ENCODE results near the gene CASS4.

Gene CASS4

GRCh38 chr20:56447227-56447626 lies 35.2 kb downstream of the CASS4 start:
- Histone ChIP-seq H3K36me3 (ENCODE audit: control insufficient read depth, insufficient read depth, low read length, severe bottlenecking) (no peaks in the 10 kb centered on the region), H3K4me3 (ENCODE audit: low read length) (no peak overlapping the region), H3K9ac (ENCODE audit: low read length) (no peak overlapping the region), H3K27me3 (replicated peaks; ENCODE audit: control insufficient read depth, insufficient read depth, low read length) (no peaks in the 10 kb centered on the region), H3K4me1 (ENCODE audit: control insufficient read depth, insufficient read depth, low read length) (peaks cover 6% of the 10 kb centered on the region), H3K9me3 (ENCODE audit: control insufficient read depth, low read length) (no peaks in the 10 kb centered on the region)
- no peak for DNase-seq (ENCODE audit: low read depth)

GRCh38 chr20:56449459-56449858 lies 37.4 kb downstream of the CASS4 start:
- H3K4me1 ChIP-seq (ENCODE audit: control insufficient read depth, insufficient read depth, low read length) = no peaks in the 10 kb centered on the region
- no peaks in the 10 kb centered on the region for H3K9me3 ChIP-seq (ENCODE audit: control insufficient read depth, low read length)
- no peak overlapping the region for H3K4me3 ChIP-seq (ENCODE audit: low read length)
- H3K36me3 ChIP-seq (ENCODE audit: control insufficient read depth, insufficient read depth, low read length, severe bottlenecking) = no peaks in the 10 kb centered on the region
- no peak overlapping the region for H3K9ac ChIP-seq (ENCODE audit: low read length)
- no peak for DNase-seq (ENCODE audit: low read depth)
- H3K27me3 ChIP-seq (replicated peaks; ENCODE audit: control insufficient read depth, insufficient read depth, low read length) = no peaks in the 10 kb centered on the region

GRCh38 chr20:56451056-56451765 lies 39.2 kb downstream of the CASS4 start:
- Histone ChIP-seq H3K9ac (ENCODE audit: low read length) (no peak overlapping the region), H3K4me1 (ENCODE audit: control insufficient read depth, insufficient read depth, low read length) (no peaks in the 10 kb centered on the region), H3K36me3 (ENCODE audit: control insufficient read depth, insufficient read depth, low read length, severe bottlenecking) (no peaks in the 10 kb centered on the region), H3K4me3 (ENCODE audit: low read length) (no peak overlapping the region), H3K27me3 (replicated peaks; ENCODE audit: control insufficient read depth, insufficient read depth, low read length) (no peaks in the 10 kb centered on the region), H3K9me3 (ENCODE audit: control insufficient read depth, low read length) (no peaks in the 10 kb centered on the region)
- no peak for DNase-seq (ENCODE audit: low read depth)

GRCh38 chr20:56453352-56453751 lies 41.3 kb downstream of the CASS4 start:
- H3K9me3 ChIP-seq (ENCODE audit: control insufficient read depth, low read length) = no peaks in the 10 kb centered on the region
- no peaks in the 10 kb centered on the region for H3K36me3 ChIP-seq (ENCODE audit: control insufficient read depth, insufficient read depth, low read length, severe bottlenecking)
- H3K27me3 ChIP-seq (replicated peaks; ENCODE audit: control insufficient read depth, insufficient read depth, low read length) = no peaks in the 10 kb centered on the region
- H3K9ac ChIP-seq (ENCODE audit: low read length) = no peak overlapping the region
- DNase-seq (ENCODE audit: low read depth) = no peak
- no peak overlapping the region for H3K4me3 ChIP-seq (ENCODE audit: low read length)
- no peaks in the 10 kb centered on the region for H3K4me1 ChIP-seq (ENCODE audit: control insufficient read depth, insufficient read depth, low read length)

GRCh38 chr20:56454754-56455153 lies 42.7 kb downstream of the CASS4 start:
- H3K4me3 ChIP-seq (ENCODE audit: low read length) = no peak overlapping the region
- H3K9ac ChIP-seq (ENCODE audit: low read length) = no peak overlapping the region
- H3K9me3 ChIP-seq (ENCODE audit: control insufficient read depth, low read length) = no peaks in the 10 kb centered on the region
- no peaks in the 10 kb centered on the region for H3K36me3 ChIP-seq (ENCODE audit: control insufficient read depth, insufficient read depth, low read length, severe bottlenecking)
- DNase-seq (ENCODE audit: low read depth) = no peak
- no peaks in the 10 kb centered on the region for H3K27me3 ChIP-seq (replicated peaks; ENCODE audit: control insufficient read depth, insufficient read depth, low read length)
- no peaks in the 10 kb centered on the region for H3K4me1 ChIP-seq (ENCODE audit: control insufficient read depth, insufficient read depth, low read length)

GRCh38 chr20:56458206-56458821 lies 46.3 kb downstream of the CASS4 start:
- no peaks in the 10 kb centered on the region for H3K27me3 ChIP-seq (replicated peaks; ENCODE audit: control insufficient read depth, insufficient read depth, low read length)
- H3K9me3 ChIP-seq (ENCODE audit: control insufficient read depth, low read length) = no peaks in the 10 kb centered on the region
- no peak overlapping the region for H3K4me3 ChIP-seq (ENCODE audit: low read length)
- no peak for DNase-seq (ENCODE audit: low read depth)
- H3K36me3 ChIP-seq (ENCODE audit: control insufficient read depth, insufficient read depth, low read length, severe bottlenecking) = no peaks in the 10 kb centered on the region
- no peak overlapping the region for H3K9ac ChIP-seq (ENCODE audit: low read length)
- H3K4me1 ChIP-seq (ENCODE audit: control insufficient read depth, insufficient read depth, low read length) = no peaks in the 10 kb centered on the region

- H3K4me1 ChIP-seq (ENCODE audit: control insufficient read depth, insufficient read depth, low read length) = no peaks in the 10 kb centered on the region
- no peak overlapping the region for H3K4me3 ChIP-seq (ENCODE audit: low read length)
- no peaks in the 10 kb centered on the region for H3K27me3 ChIP-seq (replicated peaks; ENCODE audit: control insufficient read depth, insufficient read depth, low read length)
- no peak overlapping the region for H3K9ac ChIP-seq (ENCODE audit: low read length)
- no peak for DNase-seq (ENCODE audit: low read depth)
- no peaks in the 10 kb centered on the region for H3K36me3 ChIP-seq (ENCODE audit: control insufficient read depth, insufficient read depth, low read length, severe bottlenecking)
- H3K9me3 ChIP-seq (ENCODE audit: control insufficient read depth, low read length) = no peaks in the 10 kb centered on the region
Measured at GRCh38 chr20:56460459-56460858, 48.4 kb downstream of the CASS4 start.

GRCh38 chr20:56461576-56461975 lies 49.5 kb downstream of the CASS4 start:
- Histone ChIP-seq H3K9me3 (ENCODE audit: control insufficient read depth, low read length) (no peaks in the 10 kb centered on the region), H3K27me3 (replicated peaks; ENCODE audit: control insufficient read depth, insufficient read depth, low read length) (no peaks in the 10 kb centered on the region), H3K4me1 (ENCODE audit: control insufficient read depth, insufficient read depth, low read length) (no peaks in the 10 kb centered on the region), H3K4me3 (ENCODE audit: low read length) (no peak overlapping the region), H3K9ac (ENCODE audit: low read length) (no peak overlapping the region), H3K36me3 (ENCODE audit: control insufficient read depth, insufficient read depth, low read length, severe bottlenecking) (no peaks in the 10 kb centered on the region)
- no peak for DNase-seq (ENCODE audit: low read depth)

- no peak overlapping the region for H3K4me3 ChIP-seq (ENCODE audit: low read length)
- DNase-seq (ENCODE audit: low read depth) = no peak
- peaks cover 6% of the 10 kb centered on the region for H3K4me1 ChIP-seq (ENCODE audit: control insufficient read depth, insufficient read depth, low read length)
- H3K27me3 ChIP-seq (replicated peaks; ENCODE audit: control insufficient read depth, insufficient read depth, low read length) = no peaks in the 10 kb centered on the region
- no peaks in the 10 kb centered on the region for H3K9me3 ChIP-seq (ENCODE audit: control insufficient read depth, low read length)
- H3K9ac ChIP-seq (ENCODE audit: low read length) = no peak overlapping the region
- no peaks in the 10 kb centered on the region for H3K36me3 ChIP-seq (ENCODE audit: control insufficient read depth, insufficient read depth, low read length, severe bottlenecking)
Measured at GRCh38 chr20:56463428-56463827, 51.4 kb downstream of the CASS4 start.

GRCh38 chr20:56465997-56466396 lies 53.9 kb downstream of the CASS4 start:
- Histone ChIP-seq H3K4me3 (ENCODE audit: low read length) (no peak overlapping the region), H3K27me3 (replicated peaks; ENCODE audit: control insufficient read depth, insufficient read depth, low read length) (no peaks in the 10 kb centered on the region), H3K9ac (ENCODE audit: low read length) (no peak overlapping the region), H3K36me3 (ENCODE audit: control insufficient read depth, insufficient read depth, low read length, severe bottlenecking) (no peaks in the 10 kb centered on the region), H3K9me3 (ENCODE audit: control insufficient read depth, low read length) (no peaks in the 10 kb centered on the region), H3K4me1 (ENCODE audit: control insufficient read depth, insufficient read depth, low read length) (peaks cover 16% of the 10 kb centered on the region)
- no peak for DNase-seq (ENCODE audit: low read depth)

GRCh38 chr20:56467968-56468315 lies 55.9 kb downstream of the CASS4 start:
- peak overlapping the region; percentile 98 for H3K4me3 ChIP-seq (ENCODE audit: low read length)
- H3K27me3 ChIP-seq (replicated peaks; ENCODE audit: control insufficient read depth, insufficient read depth, low read length) = no peaks in the 10 kb centered on the region
- no peak for DNase-seq (ENCODE audit: low read depth)
- H3K36me3 ChIP-seq (ENCODE audit: control insufficient read depth, insufficient read depth, low read length, severe bottlenecking) = peaks cover 3% of the 10 kb centered on the region
- peak overlapping the region; percentile 96 for H3K9ac ChIP-seq (ENCODE audit: low read length)
- H3K4me1 ChIP-seq (ENCODE audit: control insufficient read depth, insufficient read depth, low read length) = peaks cover 16% of the 10 kb centered on the region
- no peaks in the 10 kb centered on the region for H3K9me3 ChIP-seq (ENCODE audit: control insufficient read depth, low read length)

All from adipocyte (in vitro differentiated cells).